Neural progenitor cell (in vitro differentiated cells): Measurements from ENCODE around the gene USP34.

Experiments
- CTCF ChIP-seq: fragments of 200-600 bp; sonication (generic); IDR thresholded peaks from 2 replicates; pipeline ENCODE4 v1.5.1; 2017; ENCODE audit warnings: antibody characterized with exemption, mild to moderate bottlenecking
- EZH2 ChIP-seq: fragments of 200-600 bp; sonication (generic); IDR thresholded peaks from 2 replicates; pipeline ENCODE4 v1.6.1; 2017; ENCODE audit warnings: antibody characterized with exemption, mild to moderate bottlenecking, moderate library complexity
- EZH2phosphoT487 ChIP-seq: fragments of 200-600 bp; sonication (generic); IDR thresholded peaks from 2 replicates; pipeline ENCODE4 v1.6.1; 2017; ENCODE audit warnings: antibody characterized with exemption

GRCh38 chr2:61220768-61221167 is 250.1 kb downstream of the USP34 start:
- TF ChIP-seq CTCF = no peak
- no peak for TF ChIP-seq EZH2
- TF ChIP-seq EZH2phosphoT487 = no peak
